ENCODE data around the gene CDKN2C.

- TF ChIP-seq EZH2 (IDR thresholded peaks at IDR 0.05; ENCODE audit: insufficient read depth, poor library complexity, severe bottlenecking) (no peak), EZH2phosphoT487 (IDR thresholded peaks at IDR 0.05; ENCODE audit: insufficient read depth, low read depth) (no peak)
Measured at GRCh38 chr1:50966991-50967390, 3.1 kb upstream of the CDKN2C start.

Data from GM23248 (cell line).